ENCODE measurements around the gene LACTB. TPM values are rescaled to one million over a fixed set of nuclear protein-coding genes. Genes with fewer than 3 reads are reported as not detected.

LACTB gene
- total and polyA plus RNA-seq, 2 donors (not counting 1 experiment from before 2014, with no cell fraction given), result 29.2 to 42.8 TPM

DNA sequence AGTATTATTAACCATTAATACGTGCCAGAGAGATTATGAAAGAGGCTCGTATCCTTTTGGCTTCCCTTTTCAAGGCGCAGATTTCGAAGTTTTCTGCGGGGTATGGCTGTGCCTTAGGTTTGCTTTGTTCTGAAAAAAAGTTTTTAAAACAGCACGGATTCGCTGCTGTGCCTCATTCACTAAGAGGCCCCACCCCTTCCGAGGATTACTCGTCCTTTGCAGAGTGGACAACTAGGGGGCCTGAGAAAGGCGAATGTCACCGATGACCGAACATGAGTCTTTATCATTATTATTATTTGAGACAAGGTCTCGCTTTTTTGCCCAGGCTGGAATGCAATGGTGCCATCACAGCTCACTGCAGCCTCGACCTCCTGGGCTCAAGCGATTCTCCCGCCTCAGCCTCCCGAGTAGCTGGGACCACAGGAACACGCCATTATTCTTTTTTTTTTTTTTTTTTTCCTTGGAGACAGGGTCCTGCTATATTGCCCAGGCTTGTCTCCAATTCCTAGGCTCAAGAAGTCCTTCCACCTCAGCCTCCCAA, 36.3 kb downstream of the LACTB start:
- peak overlapping the region; percentile 64 to 85 (median 74) for H3K4me3 ChIP-seq (replicated peaks in 1 of 4; ENCODE audit: control extremely low read depth in 1 of 4, insufficient read depth in 1 of 4, low read depth in 3 of 4, low read length in 4 of 4)
- H3K79me2 ChIP-seq (ENCODE audit: control insufficient read depth, insufficient read depth, low read length), result peaks cover 29% of the 10 kb centered on the region
- H3K36me3 ChIP-seq (ENCODE audit: control insufficient read depth, insufficient read depth, low read length), result peaks cover 1% of the 10 kb centered on the region
- peak overlapping the region; percentile 88 for H3K4me2 ChIP-seq (ENCODE audit: extremely low read depth, insufficient read depth, low read length)
- H3K4me1 ChIP-seq (ENCODE audit: control insufficient read depth, extremely low read depth, insufficient read depth, low read length), result peaks cover 3% of the 10 kb centered on the region
- no peaks in the 10 kb centered on the region for H3K27me3 ChIP-seq (ENCODE audit: control insufficient read depth, insufficient read depth, low read length)
- no peaks in the 10 kb centered on the region for H3K9me3 ChIP-seq (ENCODE audit: control insufficient read depth, insufficient read depth, low read depth, low read length)
- peak overlapping the region; percentile 90 for H3K27ac ChIP-seq (ENCODE audit: insufficient read depth, low read length)
- no peak overlapping the region for H2AFZ ChIP-seq (ENCODE audit: low read length)
- DNase-seq (ENCODE audit: low read depth in 2 of 2), result peak; percentile 86 to 87
- H4K20me1 ChIP-seq (ENCODE audit: control insufficient read depth, extremely low read depth, insufficient read depth, low read length), result no peaks in the 10 kb centered on the region
- TF ChIP-seq, protein P1, sequence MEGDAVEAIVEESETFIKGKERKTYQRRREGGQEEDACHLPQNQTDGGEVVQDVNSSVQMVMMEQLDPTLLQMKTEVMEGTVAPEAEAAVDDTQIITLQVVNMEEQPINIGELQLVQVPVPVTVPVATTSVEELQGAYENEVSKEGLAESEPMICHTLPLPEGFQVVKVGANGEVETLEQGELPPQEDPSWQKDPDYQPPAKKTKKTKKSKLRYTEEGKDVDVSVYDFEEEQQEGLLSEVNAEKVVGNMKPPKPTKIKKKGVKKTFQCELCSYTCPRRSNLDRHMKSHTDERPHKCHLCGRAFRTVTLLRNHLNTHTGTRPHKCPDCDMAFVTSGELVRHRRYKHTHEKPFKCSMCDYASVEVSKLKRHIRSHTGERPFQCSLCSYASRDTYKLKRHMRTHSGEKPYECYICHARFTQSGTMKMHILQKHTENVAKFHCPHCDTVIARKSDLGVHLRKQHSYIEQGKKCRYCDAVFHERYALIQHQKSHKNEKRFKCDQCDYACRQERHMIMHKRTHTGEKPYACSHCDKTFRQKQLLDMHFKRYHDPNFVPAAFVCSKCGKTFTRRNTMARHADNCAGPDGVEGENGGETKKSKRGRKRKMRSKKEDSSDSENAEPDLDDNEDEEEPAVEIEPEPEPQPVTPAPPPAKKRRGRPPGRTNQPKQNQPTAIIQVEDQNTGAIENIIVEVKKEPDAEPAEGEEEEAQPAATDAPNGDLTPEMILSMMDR (conservative IDR thresholded peaks at IDR 0.05 in 1 of 2, IDR thresholded peaks at IDR 0.05 in 1 of 2; ENCODE audit: low read depth in 1 of 2, low read length in 2 of 2), result peak; percentile 23 to 36
- TF ChIP-seq EZH2 (IDR thresholded peaks at IDR 0.05; ENCODE audit: low read length, missing control alignments), result no peak
- H3K9ac ChIP-seq (ENCODE audit: insufficient read depth, low read length), result peak overlapping the region; percentile 88

DNA sequence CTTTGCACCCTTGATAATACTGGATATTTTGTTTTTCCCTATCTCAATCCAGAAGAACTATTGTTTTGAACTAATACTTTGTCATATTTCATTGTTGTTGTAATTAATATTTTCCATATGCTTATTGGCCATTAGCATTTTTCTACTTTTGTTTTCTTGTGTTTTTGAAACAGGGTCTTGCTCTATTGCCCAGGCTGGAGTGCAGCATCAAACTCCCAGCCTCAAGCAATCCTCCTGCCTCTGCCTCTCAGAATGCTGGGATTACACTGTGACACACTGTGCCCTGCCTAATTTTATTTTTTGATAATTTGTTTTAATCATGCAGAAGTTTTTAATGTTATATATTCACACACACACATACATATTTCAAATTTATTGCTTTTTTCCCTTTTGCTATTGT, 39.0 kb downstream of the LACTB start:
- H4K20me1 ChIP-seq (ENCODE audit: control insufficient read depth, extremely low read depth, insufficient read depth, low read length), result no peaks in the 10 kb centered on the region
- TF ChIP-seq, protein P1 (conservative IDR thresholded peaks at IDR 0.05 in 1 of 2, IDR thresholded peaks at IDR 0.05 in 1 of 2; ENCODE audit: low read depth in 1 of 2, low read length in 2 of 2), result no peak
- no peak for TF ChIP-seq EZH2 (IDR thresholded peaks at IDR 0.05; ENCODE audit: low read length, missing control alignments)
- DNase-seq (ENCODE audit: low read depth in 2 of 2), result no peak
- no peak overlapping the region for H3K4me2 ChIP-seq (ENCODE audit: extremely low read depth, insufficient read depth, low read length)
- no peaks in the 10 kb centered on the region for H3K27me3 ChIP-seq (ENCODE audit: control insufficient read depth, insufficient read depth, low read length)
- H3K4me1 ChIP-seq (ENCODE audit: control insufficient read depth, extremely low read depth, insufficient read depth, low read length), result peaks cover 3% of the 10 kb centered on the region
- no peaks in the 10 kb centered on the region for H3K9me3 ChIP-seq (ENCODE audit: control insufficient read depth, insufficient read depth, low read depth, low read length)
- no peak overlapping the region for H3K9ac ChIP-seq (ENCODE audit: insufficient read depth, low read length)
- no peak overlapping the region for H3K27ac ChIP-seq (ENCODE audit: insufficient read depth, low read length)
- H3K4me3 ChIP-seq (replicated peaks in 1 of 4; ENCODE audit: control extremely low read depth in 1 of 4, insufficient read depth in 1 of 4, low read depth in 3 of 4, low read length in 4 of 4), result no peak overlapping the region
- no peaks in the 10 kb centered on the region for H3K36me3 ChIP-seq (ENCODE audit: control insufficient read depth, insufficient read depth, low read length)
- H3K79me2 ChIP-seq (ENCODE audit: control insufficient read depth, insufficient read depth, low read length), result peaks cover 16% of the 10 kb centered on the region
- no peak overlapping the region for H2AFZ ChIP-seq (ENCODE audit: low read length)

DNA sequence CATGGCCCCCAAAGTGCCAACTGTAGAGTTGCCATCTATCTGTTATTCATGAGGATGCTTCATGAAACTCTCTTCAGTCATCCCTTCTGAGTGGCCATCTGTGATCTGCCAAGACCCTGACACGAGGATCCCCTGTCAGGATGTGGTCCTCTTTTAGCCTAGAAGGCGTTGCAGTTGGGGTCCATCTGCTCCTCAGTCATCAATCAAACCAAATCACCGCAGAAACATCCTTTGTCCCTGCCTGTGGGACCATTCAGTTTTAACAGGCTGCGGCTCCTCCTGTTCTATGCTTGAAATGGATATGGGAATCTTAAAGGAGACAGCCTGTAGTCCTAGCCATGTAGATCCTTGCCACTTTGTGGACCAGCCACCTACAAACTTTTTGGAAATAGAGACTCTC, 41.6 kb downstream of the LACTB start:
- Histone ChIP-seq H3K9me3 (ENCODE audit: control insufficient read depth, insufficient read depth, low read depth, low read length) (no peaks in the 10 kb centered on the region), H3K27ac (ENCODE audit: insufficient read depth, low read length) (no peak overlapping the region), H3K4me1 (ENCODE audit: control insufficient read depth, extremely low read depth, insufficient read depth, low read length) (peaks cover 3% of the 10 kb centered on the region), H3K36me3 (ENCODE audit: control insufficient read depth, insufficient read depth, low read length) (no peaks in the 10 kb centered on the region), H3K4me3 (replicated peaks in 1 of 4; ENCODE audit: control extremely low read depth in 1 of 4, insufficient read depth in 1 of 4, low read depth in 3 of 4, low read length in 4 of 4) (no peak overlapping the region), H2AFZ (ENCODE audit: low read length) (no peak overlapping the region), H4K20me1 (ENCODE audit: control insufficient read depth, extremely low read depth, insufficient read depth, low read length) (no peaks in the 10 kb centered on the region), H3K27me3 (ENCODE audit: control insufficient read depth, insufficient read depth, low read length) (no peaks in the 10 kb centered on the region), H3K9ac (ENCODE audit: insufficient read depth, low read length) (no peak overlapping the region), H3K4me2 (ENCODE audit: extremely low read depth, insufficient read depth, low read length) (no peak overlapping the region), H3K79me2 (ENCODE audit: control insufficient read depth, insufficient read depth, low read length) (no peaks in the 10 kb centered on the region)
- no peak for DNase-seq (ENCODE audit: low read depth in 2 of 2)
- no peak for TF ChIP-seq EZH2 (IDR thresholded peaks at IDR 0.05; ENCODE audit: low read length, missing control alignments)
- TF ChIP-seq, protein P1 (conservative IDR thresholded peaks at IDR 0.05 in 1 of 2, IDR thresholded peaks at IDR 0.05 in 1 of 2; ENCODE audit: low read depth in 1 of 2, low read length in 2 of 2), result no peak

Measured in fibroblast of lung (primary cell).